Activated B cell treated with CpG ODN at 0.5 μM for 24 hours (primary cell): ENCODE results near the gene BSN. TPM values are rescaled to one million over a fixed set of nuclear protein-coding genes. Genes with fewer than 3 reads are reported as not detected.

Source experiments
- ATAC-seq: fragments of 200-7000 bp; cut with Tn5 transposase; one replicate; pipeline ENCODE4 v1.10.0; 2021; ENCODE audit warnings: low read depth, mild to moderate bottlenecking, moderate library complexity
- CTCF ChIA-PET: fragments of 350-600 bp; sonication (Branson Sonifier 250); formaldehyde crosslinking; loops from one replicate; lab custom pipeline; 2021; ENCODE audit warnings: antibody characterized with exemption; lab: Charles Lee
- POLR2A ChIA-PET: fragments of 350-600 bp; sonication (Branson Sonifier 250); formaldehyde crosslinking; loops from one replicate; lab custom pipeline; 2021; ENCODE audit warnings: antibody characterized with exemption; lab: Charles Lee
- DNase-seq: peaks from one replicate; pipeline ENCODE4 v3.0.0; 2022
- H3K27ac Mint-ChIP-seq: one replicate; pipeline ENCODE4 v1.8.0; 2020; ENCODE audit warnings: mixed read lengths
- H3K27me3 Mint-ChIP-seq: one replicate; pipeline ENCODE4 v1.8.0; 2021; ENCODE audit warnings: mixed read lengths
- H3K36me3 Mint-ChIP-seq: one replicate; pipeline ENCODE4 v1.8.0; 2021; ENCODE audit warnings: low read depth, mixed read lengths
- H3K4me1 Mint-ChIP-seq: one replicate; pipeline ENCODE4 v1.8.0; 2021; ENCODE audit warnings: mixed read lengths
- H3K4me3 Mint-ChIP-seq: one replicate; pipeline ENCODE4 v1.8.0; 2020; ENCODE audit warnings: mild to moderate bottlenecking, mixed read lengths
- H3K9me3 Mint-ChIP-seq: one replicate; pipeline ENCODE4 v1.8.0; 2020; ENCODE audit warnings: mixed read lengths
- CTCF ChIP-seq: fragments of 200-600 bp; IDR thresholded peaks from one replicate; pipeline ENCODE4 v1.8.0; 2022; ENCODE audit warnings: antibody characterized with exemption, mild to moderate bottlenecking
- intact Hi-C: fragments of 100-400 bp; cut with micrococcal nuclease; formaldehyde crosslinking; loops from one replicate; pipeline ENCODE4 v1.15.1; 2024
- total RNA-seq: library from RNA; stranded (reverse); gene quantifications from 2 replicates; pipeline ENCODE4 v1.2.3, GENCODE V29; 2022

BSN gene
- total RNA-seq, 1 donor from 2014 or later, result 0.69 TPM

GRCh38 chr3:49706456-49707112, 152.3 kb downstream of the BSN start:
- CTCF ChIA-PET, result no interaction called here
- Mint-ChIP-seq H3K4me3 (no peak overlapping the region), H3K36me3 (peaks cover 34% of the 10 kb centered on the region), H3K27me3 (no peaks in the 10 kb centered on the region), H3K27ac (no peak overlapping the region), H3K4me1 (peaks cover 4% of the 10 kb centered on the region), H3K9me3 (no peaks in the 10 kb centered on the region)
- intact Hi-C loops, result no loop called here
- POLR2A ChIA-PET, result no interaction called here
- TF ChIP-seq CTCF, result no peak
- ATAC-seq (no peak), DNase-seq (no peak)

GRCh38 chr3:49707113-49707480, 152.8 kb downstream of the BSN start:
- H3K4me1 Mint-ChIP-seq, result peaks cover 4% of the 10 kb centered on the region
- no peak for DNase-seq
- intact Hi-C loops, result no loop called here
- H3K9me3 Mint-ChIP-seq, result no peaks in the 10 kb centered on the region
- no peaks in the 10 kb centered on the region for H3K27me3 Mint-ChIP-seq
- H3K27ac Mint-ChIP-seq, result no peak overlapping the region
- POLR2A ChIA-PET, result no interaction called here
- H3K36me3 Mint-ChIP-seq, result peaks cover 33% of the 10 kb centered on the region
- ATAC-seq, result no peak
- no peak overlapping the region for H3K4me3 Mint-ChIP-seq
- TF ChIP-seq CTCF, result no peak
- CTCF ChIA-PET, result no interaction called here

GRCh38 chr3:49709852-49710251, 155.6 kb downstream of the BSN start:
- ATAC-seq (no peak), DNase-seq (no peak)
- no peak overlapping the region for H3K27ac Mint-ChIP-seq
- CTCF ChIA-PET, result no interaction called here
- peaks cover 4% of the 10 kb centered on the region for H3K4me1 Mint-ChIP-seq
- H3K27me3 Mint-ChIP-seq, result no peaks in the 10 kb centered on the region
- H3K9me3 Mint-ChIP-seq, result no peaks in the 10 kb centered on the region
- POLR2A ChIA-PET, result no interaction called here
- TF ChIP-seq CTCF, result no peak
- H3K4me3 Mint-ChIP-seq, result no peak overlapping the region
- H3K36me3 Mint-ChIP-seq, result peaks cover 21% of the 10 kb centered on the region
- intact Hi-C loops, result no loop called here

GRCh38 chr3:49711489-49711888, 157.2 kb downstream of the BSN start:
- peaks cover 4% of the 10 kb centered on the region for H3K4me1 Mint-ChIP-seq
- intact Hi-C loops, result no loop called here
- ChIA-PET CTCF (no interaction called here), POLR2A (interaction anchor here (0.6 kb wide), 1 partner anchor 13 kb away, joined by 3 read pairs; no protein-coding TSS in a partner anchor)
- no peak overlapping the region for H3K27ac Mint-ChIP-seq
- H3K4me3 Mint-ChIP-seq, result no peak overlapping the region
- DNase-seq, result no peak
- H3K27me3 Mint-ChIP-seq, result no peaks in the 10 kb centered on the region
- H3K36me3 Mint-ChIP-seq, result peaks cover 24% of the 10 kb centered on the region
- no peak for TF ChIP-seq CTCF
- no peak for ATAC-seq
- no peaks in the 10 kb centered on the region for H3K9me3 Mint-ChIP-seq

- H3K27ac Mint-ChIP-seq, result no peak overlapping the region
- no peak overlapping the region for H3K4me3 Mint-ChIP-seq
- POLR2A ChIA-PET, result no interaction called here
- H3K36me3 Mint-ChIP-seq, result peaks cover 19% of the 10 kb centered on the region
- no peaks in the 10 kb centered on the region for H3K9me3 Mint-ChIP-seq
- intact Hi-C loops, result no loop called here
- no peak for ATAC-seq
- no peaks in the 10 kb centered on the region for H3K27me3 Mint-ChIP-seq
- H3K4me1 Mint-ChIP-seq, result peaks cover 4% of the 10 kb centered on the region
- TF ChIP-seq CTCF, result no peak
- DNase-seq, result no peak
- CTCF ChIA-PET, result no interaction called here
Measured at GRCh38 chr3:49712166-49712565, 157.9 kb downstream of the BSN start.
